ENCODE measurements around the gene TMCC2.

Gene TMCC2

DNA sequence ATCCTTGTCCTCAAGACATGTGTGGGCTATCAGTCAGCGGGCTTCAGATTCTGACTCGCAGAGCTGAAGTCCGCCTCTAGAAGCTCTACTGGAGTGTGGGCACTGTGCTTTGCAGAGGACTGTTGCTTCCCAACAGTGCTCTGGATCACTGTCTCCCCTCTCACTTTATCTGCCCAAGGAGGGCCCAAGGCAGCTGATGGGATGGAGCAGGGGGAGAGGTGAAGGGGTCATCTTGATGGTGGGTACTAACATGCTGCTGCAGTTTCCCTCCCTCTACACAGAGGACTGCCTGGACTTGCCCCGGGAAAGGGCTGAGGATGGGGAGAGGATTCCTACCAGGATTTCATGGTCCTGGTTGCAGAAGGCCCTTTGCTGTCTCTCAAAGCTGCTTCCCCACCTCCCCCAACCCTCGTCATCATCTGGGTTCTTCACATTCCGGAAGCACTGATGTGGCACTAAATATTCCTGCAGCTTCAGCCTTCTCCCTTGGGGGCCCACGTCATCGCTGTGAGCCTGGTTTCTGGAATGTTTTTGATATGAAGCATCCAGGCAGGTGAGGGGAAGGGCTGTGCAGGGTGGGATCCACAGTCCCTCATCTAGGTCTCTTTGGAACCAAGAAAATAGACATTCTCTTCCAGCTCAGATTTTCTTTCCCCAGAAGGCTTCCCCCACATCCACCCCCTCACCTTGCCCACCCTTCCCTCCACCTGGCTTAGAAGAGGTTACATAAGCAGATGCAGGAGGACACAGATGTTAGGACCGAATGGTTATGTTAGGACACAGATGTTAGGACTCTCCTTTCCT, 70.6 kb downstream of the TMCC2 start:
- ATAC-seq (ENCODE audit: low read depth) (peak; percentile 64), DNase-seq (ENCODE audit: low spot score) (peak; percentile 96)
- peaks cover 77% of the 10 kb centered on the region for H3K4me1 ChIP-seq (ENCODE audit: insufficient read depth, poor library complexity, severe bottlenecking)
- H3K27ac ChIP-seq (ENCODE audit: poor library complexity, severe bottlenecking) = peak overlapping the region; percentile 97
- H3K4me3 ChIP-seq (ENCODE audit: severe bottlenecking) = no peak overlapping the region
- H3K9me3 ChIP-seq (ENCODE audit: severe bottlenecking) = no peaks in the 10 kb centered on the region
- peaks cover 18% of the 10 kb centered on the region for H3K36me3 ChIP-seq (ENCODE audit: low read depth)
- TF ChIP-seq, protein P1, sequence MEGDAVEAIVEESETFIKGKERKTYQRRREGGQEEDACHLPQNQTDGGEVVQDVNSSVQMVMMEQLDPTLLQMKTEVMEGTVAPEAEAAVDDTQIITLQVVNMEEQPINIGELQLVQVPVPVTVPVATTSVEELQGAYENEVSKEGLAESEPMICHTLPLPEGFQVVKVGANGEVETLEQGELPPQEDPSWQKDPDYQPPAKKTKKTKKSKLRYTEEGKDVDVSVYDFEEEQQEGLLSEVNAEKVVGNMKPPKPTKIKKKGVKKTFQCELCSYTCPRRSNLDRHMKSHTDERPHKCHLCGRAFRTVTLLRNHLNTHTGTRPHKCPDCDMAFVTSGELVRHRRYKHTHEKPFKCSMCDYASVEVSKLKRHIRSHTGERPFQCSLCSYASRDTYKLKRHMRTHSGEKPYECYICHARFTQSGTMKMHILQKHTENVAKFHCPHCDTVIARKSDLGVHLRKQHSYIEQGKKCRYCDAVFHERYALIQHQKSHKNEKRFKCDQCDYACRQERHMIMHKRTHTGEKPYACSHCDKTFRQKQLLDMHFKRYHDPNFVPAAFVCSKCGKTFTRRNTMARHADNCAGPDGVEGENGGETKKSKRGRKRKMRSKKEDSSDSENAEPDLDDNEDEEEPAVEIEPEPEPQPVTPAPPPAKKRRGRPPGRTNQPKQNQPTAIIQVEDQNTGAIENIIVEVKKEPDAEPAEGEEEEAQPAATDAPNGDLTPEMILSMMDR (IDR thresholded peaks at IDR 0.05; ENCODE audit: poor library complexity, severe bottlenecking) = no peak
- H3K27me3 ChIP-seq (ENCODE audit: insufficient read depth, poor library complexity, severe bottlenecking) = no peaks in the 10 kb centered on the region

DNA sequence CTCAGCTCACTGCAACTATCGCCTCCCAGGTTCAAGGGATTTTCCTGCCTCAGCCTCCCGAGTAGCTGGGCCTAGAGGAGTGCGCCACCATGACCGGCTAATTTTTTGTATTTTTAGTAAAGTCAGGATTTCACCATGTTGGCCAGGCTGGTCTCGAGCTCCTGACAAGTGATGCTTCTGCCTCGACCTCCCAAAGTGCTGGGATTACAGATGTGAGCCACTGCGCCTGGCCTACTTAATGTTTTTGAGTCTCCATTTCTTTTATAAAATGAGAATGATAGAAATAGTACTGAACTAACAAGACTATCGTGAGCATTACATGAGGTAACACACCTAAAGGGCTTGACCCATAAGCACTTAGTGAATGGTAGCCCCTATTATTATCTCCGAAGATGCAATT, 72.4 kb downstream of the TMCC2 start:
- TF ChIP-seq, protein P1 (IDR thresholded peaks at IDR 0.05; ENCODE audit: poor library complexity, severe bottlenecking) = no peak
- H3K36me3 ChIP-seq (ENCODE audit: low read depth) = peaks cover 34% of the 10 kb centered on the region
- ATAC-seq (ENCODE audit: low read depth) = no peak
- H3K9me3 ChIP-seq (ENCODE audit: severe bottlenecking) = no peaks in the 10 kb centered on the region
- H3K4me3 ChIP-seq (ENCODE audit: severe bottlenecking) = no peak overlapping the region
- H3K4me1 ChIP-seq (ENCODE audit: insufficient read depth, poor library complexity, severe bottlenecking) = peaks cover 65% of the 10 kb centered on the region
- no peaks in the 10 kb centered on the region for H3K27me3 ChIP-seq (ENCODE audit: insufficient read depth, poor library complexity, severe bottlenecking)
- peak overlapping the region; percentile 97 for H3K27ac ChIP-seq (ENCODE audit: poor library complexity, severe bottlenecking)
- DNase-seq (ENCODE audit: low spot score) = no peak

DNA sequence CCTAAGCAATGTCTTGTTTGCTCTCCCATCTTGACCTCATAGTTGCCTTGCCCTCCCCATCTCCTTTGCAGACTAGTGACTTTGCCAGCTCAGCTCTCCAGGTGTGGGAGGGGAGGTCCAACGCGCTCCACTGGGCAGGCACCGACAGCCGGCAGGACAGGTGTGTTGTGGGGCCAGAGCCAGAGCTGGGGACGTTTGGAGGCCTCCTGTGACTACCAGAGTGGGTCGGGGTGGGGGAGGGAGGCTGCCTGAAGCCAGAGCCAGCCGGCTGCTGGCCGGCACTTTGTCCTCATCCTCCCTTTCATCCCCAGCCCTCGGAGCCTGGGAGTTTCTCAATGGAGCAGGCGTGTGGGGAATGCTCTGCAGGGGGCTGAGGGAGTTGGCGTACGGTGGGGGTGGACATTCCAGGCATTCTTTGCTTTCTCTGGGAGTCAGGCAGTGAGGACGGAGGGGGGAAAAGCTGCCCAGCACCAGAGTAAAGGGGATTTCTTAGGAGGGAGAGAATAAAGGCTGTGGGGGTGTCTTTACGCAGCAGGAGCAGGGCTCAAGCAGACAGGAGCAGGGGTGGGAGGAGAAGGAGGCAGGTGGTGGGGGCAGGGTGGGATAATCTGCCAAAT, 73.6 kb downstream of the TMCC2 start:
- peaks cover 57% of the 10 kb centered on the region for H3K4me1 ChIP-seq (ENCODE audit: insufficient read depth, poor library complexity, severe bottlenecking)
- peak overlapping the region; percentile 97 for H3K27ac ChIP-seq (ENCODE audit: poor library complexity, severe bottlenecking)
- H3K4me3 ChIP-seq (ENCODE audit: severe bottlenecking) = no peak overlapping the region
- TF ChIP-seq, protein P1 (IDR thresholded peaks at IDR 0.05; ENCODE audit: poor library complexity, severe bottlenecking) = no peak
- H3K27me3 ChIP-seq (ENCODE audit: insufficient read depth, poor library complexity, severe bottlenecking) = no peaks in the 10 kb centered on the region
- DNase-seq (ENCODE audit: low spot score) = peak; percentile 82
- H3K36me3 ChIP-seq (ENCODE audit: low read depth) = peaks cover 45% of the 10 kb centered on the region
- H3K9me3 ChIP-seq (ENCODE audit: severe bottlenecking) = no peaks in the 10 kb centered on the region
- ATAC-seq (ENCODE audit: low read depth) = peak; percentile 54

DNA sequence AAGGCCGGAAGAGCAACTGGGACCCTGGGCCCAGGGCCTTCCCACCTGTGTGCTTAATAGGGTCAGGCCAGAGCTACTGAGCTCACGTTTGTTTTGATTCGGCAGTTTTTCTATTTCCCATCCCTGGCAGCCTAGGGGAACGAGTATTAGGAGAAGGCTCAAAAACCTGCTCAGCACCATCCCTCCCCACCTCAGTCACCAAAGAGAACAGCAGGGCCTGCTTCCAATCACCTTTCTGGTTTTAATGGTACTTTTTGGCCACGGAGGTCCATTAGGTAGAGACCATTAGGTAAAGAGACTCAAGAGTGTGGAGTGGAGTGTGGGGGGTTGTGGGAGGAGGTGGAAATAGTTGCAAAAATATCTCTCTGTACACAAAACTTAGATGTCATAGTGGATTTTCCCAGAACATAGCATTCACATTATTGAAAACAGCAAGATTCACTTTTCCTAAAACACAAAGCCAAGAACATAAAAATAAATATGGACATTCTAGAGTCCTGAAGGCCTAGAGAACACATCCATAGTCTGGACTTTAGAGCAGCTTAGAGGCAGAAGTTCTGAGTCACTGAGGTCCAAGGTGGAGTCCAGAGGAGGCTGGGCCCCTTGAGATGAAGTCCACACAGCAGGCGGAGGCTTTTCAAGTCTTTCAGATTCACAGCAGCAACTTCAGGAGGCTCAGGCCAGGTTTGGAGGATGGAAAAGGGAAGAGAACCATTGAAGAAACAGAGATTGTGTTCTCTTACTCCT, 74.3 kb downstream of the TMCC2 start:
- Histone ChIP-seq H3K9me3 (ENCODE audit: severe bottlenecking) (no peaks in the 10 kb centered on the region), H3K4me3 (ENCODE audit: severe bottlenecking) (no peak overlapping the region), H3K27me3 (ENCODE audit: insufficient read depth, poor library complexity, severe bottlenecking) (no peaks in the 10 kb centered on the region), H3K4me1 (ENCODE audit: insufficient read depth, poor library complexity, severe bottlenecking) (peaks cover 50% of the 10 kb centered on the region), H3K36me3 (ENCODE audit: low read depth) (peaks cover 52% of the 10 kb centered on the region), H3K27ac (ENCODE audit: poor library complexity, severe bottlenecking) (peak overlapping the region; percentile 97)
- TF ChIP-seq, protein P1 (IDR thresholded peaks at IDR 0.05; ENCODE audit: poor library complexity, severe bottlenecking) = no peak
- ATAC-seq (ENCODE audit: low read depth) (no peak), DNase-seq (ENCODE audit: low spot score) (no peak)

All from RWPE2 (cell line).